NCI-H460 (cell line): ENCODE measurements around the gene NPAS1. TPM values are rescaled to one million over a fixed set of nuclear protein-coding genes. Genes with fewer than 3 reads are reported as not detected.
"Not testable (repeated sequence)": the region's sequence is repeated elsewhere in the genome, so short reads cannot be mapped to it uniquely, and the experiment has no call there.

Experiments
- DNase-seq: peaks from one replicate; pipeline ENCODE4 v3.0.0-alpha.2; 2016; ENCODE audit warnings: low read depth; ENCODE audit errors: extremely low read depth
- total RNA-seq: library from RNA; depleted of rRNA; stranded (reverse); fragments of >200 nt; shearing (Covaris generic); gene quantifications from 2 replicates; pipeline ENCODE4 v1.2.3, GENCODE V29; 2014; rRNA removed

The NPAS1 gene
- total RNA-seq, 1 experiment from 2014 or later = 0.30 TPM

DNA sequence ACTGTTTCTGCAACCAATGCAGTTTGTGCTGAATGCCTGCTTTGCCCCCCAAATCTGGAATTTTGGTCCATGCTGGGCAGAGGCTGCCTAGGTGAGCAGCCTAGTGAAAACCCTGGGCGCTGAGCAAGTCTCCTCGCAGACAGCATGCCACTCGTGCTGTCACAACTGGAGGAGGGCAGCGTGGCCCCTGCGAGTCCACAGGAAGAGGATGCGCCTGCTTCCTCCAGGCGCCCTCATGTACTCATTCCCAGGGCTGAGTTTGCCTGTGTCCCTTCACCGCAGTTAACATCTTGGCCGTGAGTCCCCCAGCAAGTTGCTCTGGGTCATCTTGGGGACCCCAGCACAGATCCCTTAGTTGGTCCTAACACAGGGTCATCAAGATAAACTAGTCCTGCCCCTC is 55.0 kb downstream of the NPAS1 start:
- no peak for DNase-seq

DNA sequence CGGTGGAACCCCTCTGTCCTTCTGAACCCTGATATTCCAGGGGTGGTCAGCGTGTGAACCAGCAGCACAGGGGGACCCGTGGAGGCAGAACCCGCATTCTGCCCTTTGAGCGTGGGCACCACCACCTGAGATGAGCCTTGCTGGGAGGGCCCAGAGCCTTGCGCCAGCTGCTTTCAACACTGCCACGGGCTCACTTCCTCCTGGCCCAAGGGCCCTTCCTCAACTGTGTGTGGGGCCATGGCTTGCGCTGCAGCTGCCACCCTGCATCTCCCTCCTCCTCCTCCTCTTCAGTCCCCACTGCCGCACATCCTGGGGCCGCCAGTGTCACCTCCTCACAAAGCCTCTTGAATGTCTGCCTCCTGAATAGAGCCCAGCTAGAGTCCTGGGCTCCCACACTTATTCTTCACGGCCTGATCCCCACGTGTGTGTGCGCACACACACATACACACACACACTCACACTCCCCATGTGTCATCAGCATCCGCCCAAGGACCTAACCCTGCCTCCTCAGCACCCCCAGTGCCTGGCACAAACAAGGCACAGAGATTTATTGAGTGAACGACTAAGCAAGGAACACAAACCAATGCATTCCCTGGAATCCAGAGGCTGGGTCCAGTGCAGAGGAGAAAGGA is 55.7 kb downstream of the NPAS1 start:
- DNase-seq = no peak

DNA sequence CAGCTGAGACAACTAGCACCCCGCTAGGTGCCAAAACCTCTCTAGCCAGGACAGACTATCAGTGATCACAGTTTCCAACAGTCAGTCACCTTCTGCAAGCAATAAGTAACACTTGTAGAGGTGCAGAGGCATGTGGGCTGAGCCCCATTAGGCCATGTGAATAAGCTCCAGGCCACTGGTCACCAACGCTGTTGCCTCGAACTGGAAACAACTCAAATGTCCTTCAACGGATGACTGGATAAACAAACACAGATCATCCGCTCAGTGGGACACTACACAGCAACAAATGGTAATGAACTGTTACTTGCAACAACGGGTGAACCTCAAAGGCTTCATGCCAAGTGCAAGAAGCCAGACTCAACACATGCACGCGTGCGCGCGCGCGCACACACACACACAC is 56.3 kb downstream of the NPAS1 start:
- DNase-seq = no peak

DNA sequence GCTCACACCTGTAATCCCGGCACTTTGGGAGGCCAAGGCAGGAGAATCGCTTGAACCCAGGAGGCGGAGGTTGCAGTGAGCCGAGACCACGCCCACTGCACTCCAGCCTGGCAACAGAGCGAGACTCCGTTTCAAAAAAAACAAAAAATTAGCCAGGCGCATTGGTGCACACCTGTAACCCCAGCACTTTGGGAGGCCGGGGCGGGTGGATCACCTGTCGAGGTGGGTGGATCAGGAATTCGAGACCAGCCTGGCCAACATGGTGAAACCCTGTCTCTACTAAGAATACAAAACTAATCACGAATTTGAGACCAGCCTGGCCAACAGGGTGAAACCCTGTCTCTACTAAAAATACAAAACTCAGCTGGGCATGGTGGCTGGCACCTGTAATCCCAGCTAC is 58.7 kb downstream of the NPAS1 start:
- not testable (repeated sequence) for DNase-seq

DNA sequence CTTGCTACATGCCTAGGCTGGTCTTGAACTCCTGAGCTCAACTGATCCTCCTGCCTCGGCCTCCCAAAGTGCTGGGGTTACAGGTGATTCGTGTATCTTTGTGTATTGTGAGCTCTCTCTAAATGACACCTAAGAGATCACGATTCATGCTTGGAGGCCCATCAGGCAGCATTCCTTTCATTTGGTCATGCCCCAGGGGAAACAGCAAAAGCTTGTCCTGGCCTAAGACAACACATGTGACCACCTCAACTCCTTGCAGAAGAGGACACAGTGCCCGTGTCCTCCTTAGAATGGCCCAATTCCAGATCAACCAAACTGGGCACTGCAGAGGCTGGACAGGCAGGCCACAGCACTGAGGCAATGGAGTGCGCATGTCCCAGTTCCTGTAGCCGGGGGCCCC is 61.5 kb downstream of the NPAS1 start:
- no peak for DNase-seq

DNA sequence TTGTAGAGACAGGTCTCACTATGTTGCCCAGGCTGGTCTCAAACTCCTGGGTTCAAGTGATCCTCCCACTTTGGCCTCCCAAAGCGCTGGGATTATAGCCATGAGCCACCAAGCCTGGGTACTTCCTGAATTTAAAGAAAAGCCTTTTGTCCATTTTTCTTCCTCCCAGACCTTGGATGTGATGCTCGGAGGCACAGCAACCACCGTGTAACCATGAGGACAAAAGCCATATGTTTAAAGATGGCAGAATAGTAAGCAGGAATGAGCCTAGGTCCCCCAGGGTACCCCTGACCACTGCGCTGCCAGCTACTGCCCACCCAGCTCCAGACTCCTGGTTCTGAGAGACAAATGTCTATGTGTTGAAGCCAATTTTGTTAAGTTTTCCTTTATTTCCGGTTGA is 62.9 kb downstream of the NPAS1 start:
- no peak for DNase-seq

DNA sequence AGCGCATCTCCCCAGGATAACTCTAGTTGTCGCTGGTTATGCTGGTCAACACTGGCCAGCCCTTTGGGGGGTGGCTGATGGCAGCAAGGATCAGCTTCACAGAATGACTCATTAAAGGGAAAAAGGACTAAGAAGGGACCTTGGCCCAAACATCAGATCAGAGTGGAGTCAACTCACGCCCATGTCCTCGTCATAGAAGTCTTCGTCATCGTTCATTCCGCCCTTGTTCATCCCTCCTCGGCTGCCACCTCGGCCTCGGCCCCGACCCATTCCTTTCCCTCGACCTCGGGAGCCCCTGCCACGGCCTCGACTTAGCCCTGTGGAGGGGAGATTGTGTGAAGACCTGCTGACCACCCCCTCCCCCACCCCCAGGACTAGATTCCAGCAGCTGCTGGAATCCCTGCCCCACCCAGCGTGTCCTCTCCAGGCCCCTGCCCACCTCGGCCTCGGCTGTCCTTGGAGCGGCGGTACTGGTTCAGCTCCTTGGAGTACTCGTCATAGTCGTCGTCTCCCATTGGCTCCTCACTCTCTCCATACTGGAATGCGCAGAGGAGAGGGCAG is 65.3 kb downstream of the NPAS1 start:
- DNase-seq = no peak

DNA sequence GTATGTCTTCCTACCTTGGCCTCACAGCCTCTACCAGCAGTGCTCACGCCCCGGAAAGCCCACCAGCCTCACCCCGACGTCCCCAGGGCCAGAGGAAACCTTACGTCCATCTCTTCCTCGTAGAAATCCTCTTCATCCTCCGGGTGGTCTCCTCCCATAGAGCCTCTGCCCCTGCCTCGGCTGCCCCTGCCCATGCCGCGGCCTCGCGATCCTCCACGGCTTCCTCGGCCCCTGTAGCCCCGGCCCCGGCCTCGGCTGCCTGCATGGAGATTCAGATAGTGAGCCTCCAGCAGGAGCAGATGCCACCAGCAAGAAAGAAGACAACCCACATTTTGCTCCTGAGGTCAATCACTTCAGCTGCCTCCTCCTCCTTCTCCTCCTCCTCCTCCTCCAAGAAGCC is 66.6 kb downstream of the NPAS1 start:
- no peak for DNase-seq

DNA sequence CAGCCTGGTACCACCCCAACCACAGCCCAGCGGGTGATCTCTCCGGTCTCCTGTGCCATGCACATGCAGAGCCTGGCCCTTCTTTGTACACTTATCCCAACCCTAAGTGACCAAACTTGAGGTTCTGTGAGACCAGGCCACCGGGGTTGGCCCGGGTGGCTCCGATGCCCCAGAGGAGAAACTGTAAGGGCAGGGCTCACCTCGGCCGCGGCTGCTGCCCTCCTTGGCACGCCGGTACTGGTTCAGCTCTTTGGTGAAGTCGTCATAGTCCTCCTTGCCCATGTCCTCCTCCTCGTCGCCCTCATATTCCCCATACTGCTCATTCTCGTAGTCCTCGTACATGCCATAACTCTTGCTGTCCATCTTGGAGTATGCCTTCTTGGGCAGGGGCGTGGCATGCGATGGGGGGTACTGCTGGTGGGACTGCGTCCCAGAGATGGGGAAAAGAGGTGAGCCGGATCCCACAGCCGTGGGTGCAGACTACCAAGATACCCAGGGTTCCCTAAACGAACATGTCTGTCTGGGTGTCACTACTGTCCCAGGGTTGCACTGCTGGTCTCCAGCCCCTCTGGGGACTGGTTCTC is 70.2 kb downstream of the NPAS1 start:
- no peak for DNase-seq

DNA sequence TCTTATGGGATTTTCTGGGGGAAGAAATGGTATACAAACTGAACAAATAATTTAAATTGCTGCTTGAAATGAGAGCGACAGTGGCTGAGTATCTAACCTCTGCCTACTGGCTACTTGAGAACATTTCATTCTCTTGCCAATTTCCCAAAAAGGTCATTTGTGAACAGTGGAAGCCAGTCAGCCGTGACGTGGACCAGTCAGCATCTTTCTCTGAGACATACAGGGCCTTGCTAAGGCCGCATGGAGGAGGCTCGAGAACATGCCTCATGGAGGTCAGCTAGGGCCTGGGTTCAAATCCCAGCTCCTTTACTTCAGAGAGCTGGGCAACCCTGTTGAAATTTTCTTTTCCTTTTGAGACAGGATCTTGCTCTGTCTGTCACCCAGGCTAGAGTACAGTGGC is 73.6 kb downstream of the NPAS1 start:
- no peak for DNase-seq

DNA sequence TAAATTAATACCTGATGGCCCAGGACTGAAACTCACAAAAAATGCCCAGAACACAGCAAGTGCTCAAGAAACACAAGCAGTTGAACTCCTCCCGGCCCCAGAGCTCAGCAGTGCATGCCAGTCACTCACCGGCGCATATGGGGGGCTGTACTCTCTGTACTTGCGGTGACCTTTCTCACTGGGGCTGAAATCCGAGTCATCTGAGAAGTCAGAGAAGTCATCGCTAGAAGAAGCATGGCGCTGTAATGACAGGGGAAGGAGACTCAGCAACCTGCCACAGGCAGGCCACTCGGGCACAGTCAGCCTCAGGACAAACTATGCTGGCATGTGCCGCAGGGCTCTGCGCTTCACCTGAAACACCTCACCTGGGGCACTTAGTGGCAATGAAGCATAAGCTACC is 74.2 kb downstream of the NPAS1 start:
- no peak for DNase-seq

DNA sequence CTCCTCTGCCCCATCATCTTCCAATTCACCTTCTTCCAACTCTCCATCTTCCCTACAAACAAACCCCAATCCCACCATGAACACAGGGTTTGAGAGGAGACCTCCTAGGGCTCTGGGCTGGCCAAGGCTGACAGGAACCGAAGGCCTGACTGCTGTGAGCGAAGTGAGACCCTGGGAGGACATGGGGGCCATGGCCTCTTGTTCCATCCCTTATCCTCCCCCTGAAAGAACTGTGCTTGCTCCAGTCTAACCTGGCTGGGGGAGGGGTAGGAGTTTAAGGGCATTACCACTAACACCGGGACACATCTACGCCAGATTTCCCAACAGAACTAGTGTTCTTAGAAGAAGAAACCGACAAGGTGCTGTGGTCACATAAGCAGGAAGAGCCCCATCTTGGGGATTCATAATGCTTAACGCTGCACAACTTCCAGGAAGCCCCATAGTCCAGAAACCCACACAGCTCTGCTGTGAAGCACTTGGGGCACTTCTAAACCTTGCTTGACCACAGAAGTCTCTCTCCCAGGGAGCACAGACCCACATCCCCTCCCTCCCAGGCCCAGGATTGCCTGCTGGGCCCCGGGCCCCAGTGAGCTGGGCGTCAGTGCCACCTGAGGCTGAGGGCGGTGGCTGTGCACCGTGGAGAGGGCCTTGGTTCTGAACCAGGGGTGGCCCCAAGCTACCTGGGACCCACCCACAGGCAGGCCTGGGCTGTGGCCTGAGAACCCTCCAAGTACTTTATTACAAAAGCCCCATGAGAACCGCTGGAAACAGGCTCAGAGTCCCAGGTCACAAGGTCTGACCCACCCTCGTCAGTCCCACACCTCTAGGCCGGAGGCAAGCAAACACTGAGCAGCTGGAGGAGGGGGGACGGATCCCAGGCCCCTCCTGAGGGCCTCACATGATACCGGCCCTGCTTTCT is 75.2 kb downstream of the NPAS1 start:
- DNase-seq = no peak

Other genes with a start within 250 kb of the NPAS1 start
- 253 and 259 TPM in 2 replicates for gene SLC1A5, start 231.2 kb upstream of the NPAS1 start, total RNA-seq
- gene AP2S1, start 169.0 kb upstream of the NPAS1 start, total RNA-seq = 110 and 111 TPM in 2 replicates
- gene ARHGAP35, start 158.8 kb upstream of the NPAS1 start, total RNA-seq = 16.5 and 18.2 TPM in 2 replicates
- gene TMEM160, start 28.8 kb downstream of the NPAS1 start, total RNA-seq = 17.5 and 21.5 TPM in 2 replicates
- gene ZC3H4, start 93.9 kb downstream of the NPAS1 start, total RNA-seq = 9.4 and 9.6 TPM in 2 replicates
- 66.4 and 71.3 TPM in 2 replicates for gene SAE1, start 111.0 kb downstream of the NPAS1 start, total RNA-seq
- gene BBC3, start 211.4 kb downstream of the NPAS1 start, total RNA-seq = 6.9 and 9.5 TPM in 2 replicates
- gene CCDC9, start 236.7 kb downstream of the NPAS1 start, total RNA-seq = 6.0 and 6.1 TPM in 2 replicates